NCI-H526 (cell line): ENCODE data around the gene INVS.
"Not testable (repeated sequence)": the region's sequence is repeated elsewhere in the genome, so short reads cannot be mapped to it uniquely, and the experiment has no call there.

Source experiments
- DNase-seq, 2 experiments: peaks; one replicate each; lab custom pipeline; 2025; lab: John Stamatoyannopoulos, UW

Gene INVS

DNA sequence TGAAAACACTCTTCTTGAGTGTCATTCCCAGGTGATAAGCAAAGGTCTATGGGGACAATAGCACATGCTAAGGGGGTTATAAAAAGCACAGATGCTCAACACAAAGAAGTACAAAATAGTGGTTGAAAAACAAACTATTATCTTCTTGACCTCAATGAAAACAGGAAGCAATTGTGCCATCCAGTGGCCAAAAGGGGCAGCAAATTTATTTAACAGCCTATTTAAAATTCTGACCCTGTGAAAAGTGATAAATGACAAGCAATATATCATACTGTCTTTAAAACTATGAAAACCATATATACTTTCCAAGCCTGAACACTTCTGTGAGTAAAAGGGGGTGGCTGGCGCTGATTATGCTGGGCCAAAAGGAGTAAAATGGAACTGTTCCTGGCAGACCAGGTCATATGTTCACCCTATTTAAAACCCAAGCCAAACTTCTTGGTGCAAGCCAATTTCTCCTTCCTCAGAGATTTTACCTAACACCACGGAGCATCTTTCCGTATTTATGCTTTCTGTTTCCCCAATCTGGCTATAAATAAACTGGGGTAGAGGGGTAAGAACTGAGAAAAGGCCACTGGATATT lies 224.0 kb downstream of the INVS start:
- peak in 1 of 2 experiments; percentile 41 for DNase-seq

- peak in 1 of 2 experiments; percentile 37 for DNase-seq
Observed at GRCh38 chr9:100324594-100325200, 225.7 kb downstream of the INVS start.

DNA sequence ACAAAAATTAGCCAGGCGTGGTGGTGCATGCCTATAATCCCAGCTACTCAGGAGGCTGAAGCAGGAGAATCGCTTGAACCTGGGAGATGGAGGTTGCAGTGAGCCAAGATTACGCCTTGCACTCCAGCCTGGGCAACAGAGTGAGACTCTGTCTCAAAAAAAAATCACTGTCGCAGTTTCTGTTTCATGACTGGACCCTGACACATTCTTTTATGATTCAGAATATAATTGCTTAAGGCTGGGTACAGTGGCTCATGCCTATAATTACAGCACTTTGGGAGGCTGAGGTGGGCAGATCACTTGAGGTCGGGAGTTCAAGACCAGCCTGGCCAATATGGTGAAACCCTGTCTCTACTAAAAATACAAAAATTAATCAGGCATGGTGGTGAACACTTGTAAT lies 239.7 kb downstream of the INVS start:
- DNase-seq, result not testable (repeated sequence)

DNA sequence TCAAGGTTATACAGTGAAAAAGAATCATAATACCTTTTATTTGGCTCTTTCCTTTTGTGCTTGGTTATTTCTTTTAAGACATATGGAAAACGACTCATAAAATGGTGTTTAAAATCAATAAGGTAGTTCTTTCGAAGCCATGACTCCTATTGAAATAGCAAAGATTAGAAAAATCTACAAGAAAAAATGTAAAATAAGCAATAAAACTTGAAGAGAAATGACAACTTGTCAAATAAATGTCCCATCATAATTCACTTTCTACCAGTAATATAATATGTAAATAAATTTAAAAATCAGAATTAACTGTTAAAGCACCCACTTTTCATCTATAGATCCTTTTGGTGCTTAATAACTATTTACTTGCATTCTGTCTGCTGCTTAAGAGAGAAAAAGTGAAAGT lies 241.2 kb downstream of the INVS start:
- DNase-seq, result no peak

- DNase-seq, result no peak
Observed at GRCh38 chr9:100341889-100342288, 242.8 kb downstream of the INVS start.

DNA sequence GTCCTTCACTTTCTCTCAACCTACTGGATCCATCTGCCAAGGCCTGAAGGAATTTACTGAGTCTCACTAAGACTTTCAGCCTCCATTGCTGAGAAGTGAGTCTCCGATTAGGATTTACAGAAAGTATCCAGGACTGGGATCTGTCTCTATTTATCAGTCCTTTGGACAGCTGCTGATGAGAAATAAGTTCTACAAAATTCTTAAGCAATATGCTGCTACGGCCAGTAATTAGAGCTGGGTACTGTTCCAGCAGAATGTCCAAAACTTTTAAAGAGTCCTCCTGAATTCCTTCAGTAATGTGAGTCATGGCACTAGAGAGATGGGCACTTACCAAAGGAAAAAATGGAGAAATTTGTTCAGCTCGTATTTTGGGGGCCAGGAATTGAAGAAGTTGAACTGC lies 247.8 kb downstream of the INVS start:
- no peak for DNase-seq

DNA sequence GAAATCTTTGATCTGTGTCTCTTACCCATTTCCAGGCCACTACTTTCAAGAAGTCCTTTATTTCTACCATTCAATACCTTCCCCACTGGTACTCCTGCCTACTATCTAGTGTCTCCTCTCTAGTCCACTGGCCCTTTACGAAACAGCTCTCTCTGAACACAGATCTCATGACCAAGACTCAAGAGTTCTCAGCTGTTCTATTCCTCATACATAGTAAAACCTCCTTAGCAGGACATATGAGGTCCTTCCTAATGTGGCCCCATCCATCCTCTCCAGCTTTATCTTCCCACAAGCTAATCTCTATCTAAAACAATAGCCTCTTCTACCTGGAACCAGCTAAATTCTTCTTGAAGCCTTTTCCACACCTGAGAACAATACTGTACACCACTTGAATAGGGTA lies 251.1 kb downstream of the INVS start:
- DNase-seq, result no peak
